Dermis lymphatic vessel endothelial cell (primary cell): ENCODE results near the gene VWA5A. TPM values are rescaled to one million over a fixed set of nuclear protein-coding genes. Genes with fewer than 3 reads are reported as not detected.

ENCODE experiments used
- total RNA-seq: library from RNA; depleted of rRNA; stranded (reverse); fragments of >200 nt; gene quantifications from 2 replicates; pipeline ENCODE4 v1.2.1, GENCODE V29; 2014

VWA5A gene
- total RNA-seq = 1.7 and 5.3 TPM in 2 replicates

GRCh38 chr11:124114942-124115781 is at the start of gene VWA5A:
TSS of gene VWA5A (plus strand) at chr11:124115450. CDS start at chr11:124117512, 2,062 bp downstream.

GRCh38 chr11:124183068-124183467 is 67.8 kb downstream of the VWA5A start, which contains the start of gene OR10D3:
TSS of gene OR10D3 (plus strand) at chr11:124183345. CDS start at chr11:124185270, 1,925 bp downstream.

Other genes with a start within 250 kb of the VWA5A start
- gene TMEM225, start 229.8 kb upstream of the VWA5A start, total RNA-seq = not detected in 2 replicates
- gene OR8D4, start 213.3 kb upstream of the VWA5A start, total RNA-seq = not detected in 2 replicates
- gene OR4D5, start 175.8 kb upstream of the VWA5A start, total RNA-seq = not detected in 2 replicates
- not detected in 2 replicates for gene OR6T1, start 171.6 kb upstream of the VWA5A start, total RNA-seq
- not detected in 2 replicates for gene OR10S1, start 137.7 kb upstream of the VWA5A start, total RNA-seq
- not detected in 2 replicates for gene OR10G6, start 120.3 kb upstream of the VWA5A start, total RNA-seq
- gene OR10G4, start 102.5 kb upstream of the VWA5A start, total RNA-seq = not detected in 2 replicates
- not detected in 2 replicates for gene OR10G9, start 92.4 kb upstream of the VWA5A start, total RNA-seq
- not detected in 2 replicates for gene OR10G8, start 88.7 kb upstream of the VWA5A start, total RNA-seq
- gene OR10G7, start 74.1 kb upstream of the VWA5A start, total RNA-seq = not detected in 2 replicates
- gene OR10D3, start 67.9 kb downstream of the VWA5A start, total RNA-seq = not detected in 2 replicates
- not detected in 2 replicates for gene OR8G1, start 125.6 kb downstream of the VWA5A start, total RNA-seq
- not detected in 2 replicates for gene OR8G5, start 140.9 kb downstream of the VWA5A start, total RNA-seq
- not detected in 2 replicates for gene OR8D1, start 198.5 kb downstream of the VWA5A start, total RNA-seq
- gene OR8D2, start 204.7 kb downstream of the VWA5A start, total RNA-seq = not detected in 2 replicates